GM12873 (cell line): ENCODE measurements around the gene RGS9BP.

Experiments
- CTCF ChIP-seq: IDR thresholded peaks from 2 replicates; pipeline ENCODE4 v1.5.1; 2012; ENCODE audit warnings: low read depth, mild to moderate bottlenecking, moderate library complexity, low read length, control low read depth; ENCODE audit not compliant: insufficient read depth; ENCODE audit errors: missing control alignments

Gene RGS9BP

GRCh38 chr19:32691291-32691951 is 15.8 kb downstream of the RGS9BP start, which contains the start of gene NUDT19:
TSS of gene NUDT19 (plus strand) at chr19:32691821. CDS start at chr19:32691961, 140 bp downstream.
- no peak for TF ChIP-seq CTCF

DNA sequence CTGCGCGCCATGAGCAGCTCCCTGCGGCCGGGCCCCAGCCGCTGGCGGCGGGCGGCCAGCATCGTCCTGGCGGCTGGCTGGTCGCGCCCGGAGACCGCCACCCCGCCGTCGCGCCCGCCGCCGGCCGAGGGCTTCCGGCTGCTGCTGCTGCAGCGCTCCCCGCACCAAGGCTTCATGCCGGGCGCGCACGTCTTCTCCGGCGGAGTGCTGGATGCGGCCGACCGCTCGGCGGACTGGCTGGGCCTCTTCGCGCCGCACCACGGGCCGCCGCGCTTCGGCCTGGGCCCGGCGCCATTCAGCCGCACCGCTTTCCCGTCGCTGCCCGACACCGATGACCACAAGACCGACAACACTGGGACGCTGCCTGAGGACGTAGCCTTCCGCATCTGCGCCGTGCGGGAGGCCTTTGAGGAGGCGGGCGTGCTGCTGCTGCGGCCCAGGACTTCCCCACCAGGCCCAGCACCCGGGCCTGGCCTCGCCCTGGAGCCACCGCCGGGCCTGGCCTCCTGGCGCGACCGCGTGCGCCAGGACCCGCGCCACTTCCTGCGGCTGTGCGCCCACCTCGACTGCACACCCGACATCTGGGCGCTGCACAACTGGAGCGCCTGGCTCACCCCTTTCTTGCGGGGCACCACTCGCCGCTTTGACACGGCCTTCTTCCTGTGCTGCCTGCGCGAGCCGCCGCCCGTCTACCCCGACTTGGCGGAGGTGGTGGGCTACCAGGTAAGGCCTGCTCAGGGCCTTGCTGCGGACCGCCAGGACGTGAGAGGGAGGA is 16.5 kb downstream of the RGS9BP start:
- no peak for TF ChIP-seq CTCF

- TF ChIP-seq CTCF, result no peak
These were observed 17.0 kb downstream of the RGS9BP start for GRCh38 chr19:32692727-32693061.

DNA sequence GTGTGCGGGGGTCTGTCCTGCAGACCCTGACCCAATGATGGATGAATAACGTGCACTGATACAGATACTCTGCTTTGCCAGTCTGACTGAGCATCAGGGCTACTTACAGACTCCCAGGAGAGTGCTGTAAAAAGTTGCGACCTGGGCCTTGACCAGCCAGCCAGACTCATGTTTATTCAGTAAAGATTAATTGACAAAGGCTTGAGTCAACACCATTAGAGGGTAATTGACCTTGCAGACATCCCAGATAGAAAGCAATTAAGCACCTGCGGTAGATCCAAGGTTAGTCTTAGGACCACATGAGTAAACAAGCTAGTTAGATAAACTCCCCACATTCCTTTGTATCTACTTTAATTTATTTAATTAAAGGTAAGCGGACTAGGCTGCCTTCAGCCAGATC is 26.4 kb downstream of the RGS9BP start:
- no peak for TF ChIP-seq CTCF

DNA sequence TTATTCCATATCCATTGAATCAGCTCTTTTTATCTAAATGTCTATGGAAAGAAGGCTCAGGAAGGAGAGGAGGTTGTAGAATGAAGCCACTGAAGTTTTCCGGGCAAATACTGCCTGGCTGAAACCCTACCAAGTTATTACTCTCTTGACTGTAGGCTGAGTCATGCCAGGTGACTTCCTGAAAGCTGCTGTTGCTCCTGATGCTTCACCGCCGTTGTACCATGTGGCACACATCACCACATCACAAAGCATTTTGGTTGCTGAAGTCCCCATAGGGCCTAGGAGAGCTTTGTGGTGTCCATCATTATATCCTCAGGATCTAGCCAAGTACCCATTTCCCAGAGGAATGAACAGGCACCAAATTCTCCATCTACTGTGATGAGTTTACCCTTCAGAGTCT is 32.8 kb downstream of the RGS9BP start:
- TF ChIP-seq CTCF, result no peak

DNA sequence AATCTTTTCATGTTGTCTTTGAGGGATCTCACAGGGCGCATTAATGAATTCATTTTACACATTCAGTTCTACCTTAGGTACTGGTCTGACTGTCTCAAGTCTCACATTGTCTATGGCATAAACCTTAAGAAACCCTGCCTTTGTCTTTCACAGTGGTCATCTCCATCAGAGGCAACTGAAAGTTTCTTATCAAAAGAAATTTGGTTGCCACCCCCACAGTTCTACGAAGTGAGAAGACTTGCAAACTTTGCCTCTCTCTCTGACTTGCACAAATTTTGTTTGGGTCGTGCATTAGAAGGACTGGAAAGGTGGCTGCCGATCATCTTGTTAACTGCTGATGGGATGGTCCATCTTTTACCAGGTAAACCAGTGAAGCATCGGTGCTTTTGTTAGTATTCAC is 33.4 kb downstream of the RGS9BP start:
- no peak for TF ChIP-seq CTCF

DNA sequence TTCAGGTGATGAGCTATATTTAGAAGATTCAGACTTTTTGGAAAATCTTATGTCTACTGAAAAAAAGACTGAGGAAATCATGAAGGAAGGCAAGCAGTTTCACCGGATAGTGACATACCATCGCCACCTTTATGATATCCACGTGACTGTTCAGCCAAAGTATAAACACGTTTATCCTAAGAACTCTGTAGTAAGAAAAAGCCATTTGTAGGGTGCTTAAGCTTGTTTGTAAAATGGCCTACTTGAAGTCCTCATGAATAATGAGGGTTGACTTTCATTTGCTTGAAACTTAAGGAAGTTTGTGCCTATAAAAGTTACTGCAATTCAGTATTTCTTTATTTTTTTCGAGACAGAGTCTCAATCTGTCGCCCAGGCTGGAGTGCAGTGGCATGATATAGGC is 36.1 kb downstream of the RGS9BP start:
- TF ChIP-seq CTCF, result no peak
